ENCODE results near the gene ZIK1. TPM values are rescaled to one million over a fixed set of nuclear protein-coding genes. Genes with fewer than 3 reads are reported as not detected.

Gene ZIK1
- total RNA-seq, 6 donors from 2014 or later = 0.78 to 3.3 (median 2.6) TPM

DNA sequence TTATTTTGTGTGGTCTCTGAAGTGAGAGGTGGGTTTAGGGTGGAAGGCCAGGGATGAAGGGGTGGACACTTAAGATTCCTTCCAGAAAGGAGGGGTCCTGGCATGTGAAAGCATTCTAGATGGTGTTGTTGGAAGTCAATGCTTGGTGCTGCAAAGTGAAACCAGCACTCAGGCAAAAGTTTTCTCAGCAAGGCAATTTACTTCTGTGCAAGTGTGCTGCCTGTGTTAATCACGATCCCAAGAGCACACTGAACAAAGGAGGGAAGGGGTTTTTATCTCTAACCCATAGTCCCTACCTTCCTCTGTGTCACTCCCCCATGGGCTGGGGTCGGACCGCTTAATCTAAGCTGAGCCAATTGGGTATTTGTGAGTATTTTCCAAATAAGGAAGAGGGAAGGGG lies 31.4 kb downstream of the ZIK1 start:
- no peaks in the 10 kb centered on the region for H3K27me3 ChIP-seq
- no peak for DNase-seq
- H3K36me3 ChIP-seq = peaks cover 23 to 51% (median 48%) of the 10 kb centered on the region in 4 donors
- 80 to 86% methylated on average over 3 of the region's 3 CpGs for WGBS, 2 donors
- peaks cover 0 to 15% (median 4%) of the 10 kb centered on the region in 4 donors for H3K4me1 ChIP-seq
- no peak for TF ChIP-seq POLR2A (IDR thresholded peaks at IDR 0.05)
- TF ChIP-seq, protein P1, sequence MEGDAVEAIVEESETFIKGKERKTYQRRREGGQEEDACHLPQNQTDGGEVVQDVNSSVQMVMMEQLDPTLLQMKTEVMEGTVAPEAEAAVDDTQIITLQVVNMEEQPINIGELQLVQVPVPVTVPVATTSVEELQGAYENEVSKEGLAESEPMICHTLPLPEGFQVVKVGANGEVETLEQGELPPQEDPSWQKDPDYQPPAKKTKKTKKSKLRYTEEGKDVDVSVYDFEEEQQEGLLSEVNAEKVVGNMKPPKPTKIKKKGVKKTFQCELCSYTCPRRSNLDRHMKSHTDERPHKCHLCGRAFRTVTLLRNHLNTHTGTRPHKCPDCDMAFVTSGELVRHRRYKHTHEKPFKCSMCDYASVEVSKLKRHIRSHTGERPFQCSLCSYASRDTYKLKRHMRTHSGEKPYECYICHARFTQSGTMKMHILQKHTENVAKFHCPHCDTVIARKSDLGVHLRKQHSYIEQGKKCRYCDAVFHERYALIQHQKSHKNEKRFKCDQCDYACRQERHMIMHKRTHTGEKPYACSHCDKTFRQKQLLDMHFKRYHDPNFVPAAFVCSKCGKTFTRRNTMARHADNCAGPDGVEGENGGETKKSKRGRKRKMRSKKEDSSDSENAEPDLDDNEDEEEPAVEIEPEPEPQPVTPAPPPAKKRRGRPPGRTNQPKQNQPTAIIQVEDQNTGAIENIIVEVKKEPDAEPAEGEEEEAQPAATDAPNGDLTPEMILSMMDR (IDR thresholded peaks at IDR 0.05) = no peak
- no peak for TF ChIP-seq EP300 (IDR thresholded peaks at IDR 0.05)
- TF ChIP-seq POLR2AphosphoS5 (IDR thresholded peaks at IDR 0.05) = no peak
- H3K9me3 ChIP-seq = peaks cover 50 to 61% (median 58%) of the 10 kb centered on the region in 4 donors
- no peak for ATAC-seq (ENCODE audit: low FRiP score in 2 of 2)
- no peak overlapping the region for H3K27ac ChIP-seq
- H3K4me3 ChIP-seq = peak overlapping the region in 1 of 4 donors; percentile 99

GRCh38 chr19:57620673-57621348 lies 36.9 kb downstream of the ZIK1 start:
- H3K36me3 ChIP-seq = peaks cover 34 to 93% (median 73%) of the 10 kb centered on the region in 4 donors
- H3K4me3 ChIP-seq = no peak overlapping the region
- H3K9me3 ChIP-seq = peaks cover 99 to 100% (median 100%) of the 10 kb centered on the region in 4 donors
- no peaks in the 10 kb centered on the region for H3K27me3 ChIP-seq
- DNase-seq = no peak
- WGBS, 2 donors = 95 to 97% methylated on average over 10 of the region's 10 CpGs
- no peak overlapping the region for H3K27ac ChIP-seq
- H3K4me1 ChIP-seq = no peaks in the 10 kb centered on the region
- TF ChIP-seq POLR2AphosphoS5 (IDR thresholded peaks at IDR 0.05) = no peak
- ATAC-seq (ENCODE audit: low FRiP score in 2 of 2) = no peak

DNA sequence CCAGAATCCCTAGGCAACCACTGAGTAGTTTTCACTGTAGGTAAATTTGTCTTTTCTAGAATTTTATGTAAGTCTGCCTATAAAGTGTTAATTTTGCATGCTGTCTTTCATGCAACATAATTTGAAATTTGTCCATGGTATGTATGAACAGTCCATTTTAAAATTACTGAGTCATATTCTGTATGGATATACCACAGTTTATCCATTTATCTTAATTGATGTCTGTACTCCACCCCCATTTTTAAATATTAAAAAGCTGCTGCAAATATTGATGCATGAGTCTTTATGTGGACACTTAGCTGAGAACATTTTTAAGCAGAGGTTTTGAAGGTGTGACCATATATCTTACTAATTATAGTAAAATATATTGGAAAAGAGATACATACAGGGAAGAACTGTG lies 39.1 kb downstream of the ZIK1 start:
- no peak for ATAC-seq (ENCODE audit: low FRiP score in 2 of 2)
- H3K36me3 ChIP-seq = peaks cover 26 to 70% (median 50%) of the 10 kb centered on the region in 4 donors
- TF ChIP-seq, protein P1 (IDR thresholded peaks at IDR 0.05) = no peak
- TF ChIP-seq POLR2A (IDR thresholded peaks at IDR 0.05) (no peak), POLR2AphosphoS5 (IDR thresholded peaks at IDR 0.05) (no peak), EP300 (IDR thresholded peaks at IDR 0.05) (no peak)

DNA sequence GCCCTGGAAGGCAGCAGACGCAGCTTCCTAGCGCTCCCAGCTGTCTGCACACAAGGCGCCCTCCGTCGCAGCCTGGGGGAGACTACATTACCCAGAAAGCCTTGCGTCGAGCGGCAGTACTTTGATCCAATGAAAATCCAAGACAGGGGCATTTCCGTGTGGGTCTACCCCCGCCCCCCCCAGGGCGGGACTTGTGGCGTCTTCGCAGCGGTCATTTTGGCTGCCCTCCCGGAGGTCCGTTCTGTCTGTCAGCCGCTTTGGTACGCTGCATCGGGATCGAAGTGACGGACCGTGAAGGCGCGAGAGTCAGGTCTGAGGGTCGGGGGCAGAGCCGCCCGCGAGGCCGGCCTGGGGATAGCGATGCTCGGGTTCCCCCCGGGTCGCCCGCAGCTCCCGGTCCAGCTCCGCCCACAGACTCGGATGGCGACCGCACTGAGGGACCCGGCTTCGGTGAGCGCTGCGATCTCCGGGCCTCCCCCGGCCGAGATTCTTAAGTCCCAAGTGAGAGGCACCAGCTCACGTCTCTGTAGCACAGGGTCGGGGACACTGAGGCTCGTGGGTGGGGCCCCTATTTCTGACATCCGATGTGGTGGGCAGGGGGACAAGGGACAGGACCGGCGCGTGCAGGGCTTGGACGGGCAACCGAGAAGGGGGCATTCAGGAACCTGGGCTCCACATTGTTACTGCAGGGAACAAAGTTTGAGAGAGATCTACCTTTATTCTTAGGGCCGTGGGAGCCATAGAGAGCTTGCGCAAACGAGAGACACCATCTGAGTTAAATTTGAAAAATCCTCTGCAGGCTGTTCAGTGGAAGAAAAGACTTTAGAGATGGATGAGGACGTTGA lies 49.3 kb downstream of the ZIK1 start, which contains the start of gene ZNF211:
ZNF211 (plus strand) TSS at position 182 of the 845 bp plus-strand sequence; CDS start at position 361, 179 bp downstream.
- DNase-seq (peak; percentile 87 to 89), ATAC-seq (ENCODE audit: low FRiP score in 2 of 2) (peak; percentile 99 to 100)
- peaks cover 7 to 18% (median 10%) of the 10 kb centered on the region in 4 donors for H3K4me1 ChIP-seq
- 1 to 5% methylated on average over 4 to 38 of the region's 59 CpGs for WGBS, 2 donors
- no peaks in the 10 kb centered on the region for H3K27me3 ChIP-seq
- peaks cover 19 to 40% (median 25%) of the 10 kb centered on the region in 4 donors for H3K9me3 ChIP-seq
- TF ChIP-seq, protein P1 (IDR thresholded peaks at IDR 0.05) = no peak
- TF ChIP-seq POLR2AphosphoS5 (IDR thresholded peaks at IDR 0.05) = peak; percentile 52 to 78
- H3K36me3 ChIP-seq = peaks cover 13 to 39% (median 25%) of the 10 kb centered on the region in 4 donors
- peak within 1 kb of the TSS; percentile 66 to 80 (median 76) for H3K4me3 ChIP-seq
- H3K27ac ChIP-seq = peak within 1 kb of the TSS; percentile 66 to 88 (median 81)

More for the DNA sequence above, 39.1 kb downstream of the ZIK1 start:
- no peak for DNase-seq
- no peak overlapping the region for H3K4me3 ChIP-seq
- no peaks in the 10 kb centered on the region for H3K4me1 ChIP-seq
- no peak overlapping the region for H3K27ac ChIP-seq
- no peaks in the 10 kb centered on the region for H3K27me3 ChIP-seq
- H3K9me3 ChIP-seq = peaks cover 91 to 99% (median 94%) of the 10 kb centered on the region in 4 donors

DNA sequence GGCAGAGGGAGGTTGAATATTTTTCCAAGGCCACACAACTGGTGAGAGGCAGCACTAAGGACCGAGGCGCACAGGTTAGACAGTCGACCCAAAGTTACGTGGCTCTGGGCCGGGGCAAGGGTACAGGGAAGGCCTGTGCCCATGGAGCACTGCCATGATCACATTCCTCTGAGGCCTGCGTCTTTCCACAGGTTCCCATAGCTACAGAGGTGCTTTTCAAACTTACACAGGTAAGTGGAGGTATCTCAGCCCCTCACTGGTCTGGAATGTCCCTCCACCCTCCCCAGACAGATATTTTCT lies 49.8 kb downstream of the ZIK1 start:
- Histone ChIP-seq H3K27ac (peak overlapping the region in 1 of 4 donors; percentile 84), H3K4me3 (peak overlapping the region; percentile 66 to 80 (median 76)), H3K4me1 (peaks cover 7 to 18% (median 10%) of the 10 kb centered on the region in 4 donors), H3K36me3 (peaks cover 13 to 45% (median 28%) of the 10 kb centered on the region in 4 donors), H3K27me3 (no peaks in the 10 kb centered on the region), H3K9me3 (peaks cover 24 to 41% (median 27%) of the 10 kb centered on the region in 4 donors)
- ATAC-seq (ENCODE audit: low FRiP score in 2 of 2) (no peak), DNase-seq (peak in 1 of 2 donors; percentile 4)
- WGBS, 2 donors = 46 to 52% methylated on average over 5 to 6 of the region's 6 CpGs
- TF ChIP-seq, protein P1 (IDR thresholded peaks at IDR 0.05) = no peak
- TF ChIP-seq EP300 (IDR thresholded peaks at IDR 0.05) (no peak), POLR2A (IDR thresholded peaks at IDR 0.05) (no peak), POLR2AphosphoS5 (IDR thresholded peaks at IDR 0.05) (no peak)
